Ascending aorta (tissue), 2 donors: ENCODE data around the gene TIMP3. TPM values are rescaled to one million over a fixed set of nuclear protein-coding genes. Genes with fewer than 3 reads are reported as not detected.

ENCODE experiments used
- DNase-seq, 2 donors: peaks; one replicate each; pipeline ENCODE4 v3.0.0-alpha.2; 2019; ENCODE audit warnings: low spot score in 2 of 2
- H3K27ac ChIP-seq, 2 donors: fragments of 200-600 bp; sonication (generic); one replicate each; pipeline ENCODE4 v1.5.1; 2016 to 2017; ENCODE audit warnings: mild to moderate bottlenecking in 1 of 2
- H3K27me3 ChIP-seq: fragments of 200-600 bp; sonication (generic); one replicate; pipeline ENCODE4 v1.5.1; 2017
- H3K36me3 ChIP-seq, 2 donors: fragments of 200-600 bp; sonication (generic); one replicate each; pipeline ENCODE4 v1.5.1; 2016
- H3K4me1 ChIP-seq, 2 donors: fragments of 200-600 bp; sonication (generic); one replicate each; pipeline ENCODE4 v1.5.1; 2016 to 2017; ENCODE audit warnings: mild to moderate bottlenecking in 1 of 2
- H3K4me3 ChIP-seq, 2 donors: fragments of 200-600 bp; sonication (generic); one replicate each; pipeline ENCODE4 v1.5.1; 2016 to 2017; ENCODE audit warnings: mild to moderate bottlenecking in 1 of 2
- H3K9me3 ChIP-seq, 2 donors: fragments of 200-600 bp; sonication (generic); one replicate each; pipeline ENCODE4 v1.5.1; 2016
- intact Hi-C: fragments of 100-400 bp; cut with DNase I; formaldehyde crosslinking; loops from one replicate; pipeline ENCODE4 v1.15.1; 2023
- total RNA-seq: library from RNA; depleted of rRNA; stranded (reverse); fragments of >200 nt; gene quantifications from one replicate; pipeline ENCODE4 v1.1.0, GENCODE V29; 2016
- TF ChIP-seq, protein P1 (sequence below), 3 experiments: fragments of 200-600 bp in 2 of 3; fragments of 450-650 bp in 1 of 3; sonication (generic) in 2 of 3; IDR thresholded peaks; one replicate each; pipeline ENCODE4 v1.5.1; 2016 to 2019; ENCODE audit warnings: antibody characterized with exemption in 3 of 3, mild to moderate bottlenecking in 1 of 3, moderate library complexity in 1 of 3

Gene TIMP3
- total RNA-seq, 1 donor from 2014 or later, result 394 TPM

DNA sequence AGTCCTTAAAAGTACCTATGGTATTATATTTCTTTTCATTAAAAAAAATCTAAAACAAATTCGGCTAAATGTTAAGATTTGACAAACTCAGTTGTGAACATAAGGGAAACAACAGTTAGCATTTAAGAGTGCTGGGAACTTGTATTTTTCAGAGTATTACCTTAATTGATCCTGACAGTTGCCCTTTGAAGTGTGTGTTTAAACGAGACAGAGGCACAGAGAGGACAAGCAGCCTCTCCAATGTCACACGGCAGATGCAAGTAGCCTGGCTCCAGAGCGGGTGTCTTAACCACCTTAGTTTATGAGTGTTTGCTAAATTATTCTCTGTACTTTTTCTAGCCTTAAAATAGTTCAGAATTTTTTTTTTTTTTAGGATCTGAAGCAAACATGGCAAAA is 80.9 kb downstream of the TIMP3 start:
- no peak overlapping the region for H3K4me3 ChIP-seq
- DNase-seq, result no peak
- H3K9me3 ChIP-seq, result no peaks in the 10 kb centered on the region
- peaks cover 0 to 5% of the 10 kb centered on the region in 2 donors for H3K4me1 ChIP-seq
- H3K27me3 ChIP-seq, result no peaks in the 10 kb centered on the region
- H3K36me3 ChIP-seq, result no peaks in the 10 kb centered on the region
- intact Hi-C loops, result no loop called here
- no peak overlapping the region for H3K27ac ChIP-seq
- TF ChIP-seq, protein P1, sequence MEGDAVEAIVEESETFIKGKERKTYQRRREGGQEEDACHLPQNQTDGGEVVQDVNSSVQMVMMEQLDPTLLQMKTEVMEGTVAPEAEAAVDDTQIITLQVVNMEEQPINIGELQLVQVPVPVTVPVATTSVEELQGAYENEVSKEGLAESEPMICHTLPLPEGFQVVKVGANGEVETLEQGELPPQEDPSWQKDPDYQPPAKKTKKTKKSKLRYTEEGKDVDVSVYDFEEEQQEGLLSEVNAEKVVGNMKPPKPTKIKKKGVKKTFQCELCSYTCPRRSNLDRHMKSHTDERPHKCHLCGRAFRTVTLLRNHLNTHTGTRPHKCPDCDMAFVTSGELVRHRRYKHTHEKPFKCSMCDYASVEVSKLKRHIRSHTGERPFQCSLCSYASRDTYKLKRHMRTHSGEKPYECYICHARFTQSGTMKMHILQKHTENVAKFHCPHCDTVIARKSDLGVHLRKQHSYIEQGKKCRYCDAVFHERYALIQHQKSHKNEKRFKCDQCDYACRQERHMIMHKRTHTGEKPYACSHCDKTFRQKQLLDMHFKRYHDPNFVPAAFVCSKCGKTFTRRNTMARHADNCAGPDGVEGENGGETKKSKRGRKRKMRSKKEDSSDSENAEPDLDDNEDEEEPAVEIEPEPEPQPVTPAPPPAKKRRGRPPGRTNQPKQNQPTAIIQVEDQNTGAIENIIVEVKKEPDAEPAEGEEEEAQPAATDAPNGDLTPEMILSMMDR (IDR thresholded peaks at IDR 0.05), result no peak

GRCh38 chr22:32882774-32883530 is 81.4 kb downstream of the TIMP3 start:
- no peaks in the 10 kb centered on the region for H3K27me3 ChIP-seq
- TF ChIP-seq, protein P1 (IDR thresholded peaks at IDR 0.05), result no peak
- no peaks in the 10 kb centered on the region for H3K9me3 ChIP-seq
- intact Hi-C loops, result no loop called here
- no peak overlapping the region for H3K4me3 ChIP-seq
- H3K27ac ChIP-seq, result no peak overlapping the region
- H3K36me3 ChIP-seq, result no peaks in the 10 kb centered on the region
- no peak for DNase-seq
- H3K4me1 ChIP-seq, result peaks cover 0 to 7% of the 10 kb centered on the region in 2 donors

- no peaks in the 10 kb centered on the region for H3K36me3 ChIP-seq
- TF ChIP-seq, protein P1 (IDR thresholded peaks at IDR 0.05), result no peak
- intact Hi-C loops, result no loop called here
Observed at GRCh38 chr22:32887324-32887980, 85.9 kb downstream of the TIMP3 start.

DNA sequence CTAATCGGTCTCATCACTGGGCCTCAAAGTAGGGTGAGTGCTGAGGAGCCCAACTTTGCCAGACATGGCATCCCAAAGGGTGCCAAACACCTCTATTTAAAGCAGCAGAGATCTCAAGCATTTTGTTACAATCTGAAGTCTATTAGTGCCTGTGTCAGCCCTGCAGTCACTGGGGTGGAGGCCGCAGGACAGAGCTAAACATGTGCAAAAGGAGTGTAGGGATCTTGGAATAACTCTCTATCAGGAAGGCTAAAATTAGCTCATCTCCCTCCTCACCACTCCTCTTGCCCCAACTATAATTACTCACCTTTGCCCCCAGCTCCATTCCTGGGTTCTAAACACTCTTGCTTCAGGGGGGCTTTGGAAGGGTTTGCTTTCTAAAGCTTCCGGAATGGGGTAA is 87.5 kb downstream of the TIMP3 start:
- Histone ChIP-seq H3K36me3 (no peaks in the 10 kb centered on the region), H3K4me1 (peaks cover 0 to 6% of the 10 kb centered on the region in 2 donors), H3K27ac (no peak overlapping the region), H3K4me3 (no peak overlapping the region), H3K9me3 (no peaks in the 10 kb centered on the region), H3K27me3 (no peaks in the 10 kb centered on the region)
- DNase-seq, result no peak
- TF ChIP-seq, protein P1 (IDR thresholded peaks at IDR 0.05), result no peak
- intact Hi-C loops, result no loop called here

More at GRCh38 chr22:32887324-32887980, 85.9 kb downstream of the TIMP3 start:
- H3K4me3 ChIP-seq, result no peak overlapping the region
- peaks cover 0 to 6% of the 10 kb centered on the region in 2 donors for H3K4me1 ChIP-seq
- H3K27me3 ChIP-seq, result no peaks in the 10 kb centered on the region
- DNase-seq, result no peak
- no peaks in the 10 kb centered on the region for H3K9me3 ChIP-seq
- no peak overlapping the region for H3K27ac ChIP-seq

GRCh38 chr22:32896891-32897290 is 95.4 kb downstream of the TIMP3 start:
- intact Hi-C loops, result no loop called here
- H3K4me3 ChIP-seq, result no peak overlapping the region
- H3K36me3 ChIP-seq, result no peaks in the 10 kb centered on the region
- no peaks in the 10 kb centered on the region for H3K9me3 ChIP-seq
- TF ChIP-seq, protein P1 (IDR thresholded peaks at IDR 0.05), result no peak
- H3K27me3 ChIP-seq, result no peaks in the 10 kb centered on the region
- no peaks in the 10 kb centered on the region for H3K4me1 ChIP-seq
- H3K27ac ChIP-seq, result no peak overlapping the region
- DNase-seq, result no peak
